NOMO-1 treated with dmso at 0.1 percent for 144 hours (cell line): ENCODE measurements around the gene PARD6B.
A peak's percentile ranks its signal among the peaks of the same experiment; 100 is the strongest.
"Not testable (repeated sequence)": the region's sequence is repeated elsewhere in the genome, so short reads cannot be mapped to it uniquely, and the experiment has no call there.

Experiments
- DNase-seq: peaks from one replicate; lab custom pipeline; 2025; ENCODE audit not compliant: unreplicated experiment; lab: John Stamatoyannopoulos, UW

Gene PARD6B

GRCh38 chr20:50772420-50773185, 41.2 kb downstream of the PARD6B start:
- no peak for DNase-seq

- no peak for DNase-seq
Observed at GRCh38 chr20:50774515-50774914, 43.1 kb downstream of the PARD6B start.

- no peak for DNase-seq
Observed at GRCh38 chr20:50776122-50776817, 44.9 kb downstream of the PARD6B start.

- DNase-seq: no peak
Observed at GRCh38 chr20:50777373-50777772, 46.0 kb downstream of the PARD6B start.

- not testable (repeated sequence) for DNase-seq
Observed at GRCh38 chr20:50778994-50779393, 47.6 kb downstream of the PARD6B start.

GRCh38 chr20:50783390-50783789, 52.0 kb downstream of the PARD6B start:
- DNase-seq: no peak

- no peak for DNase-seq
Observed at GRCh38 chr20:50783903-50784302, 52.5 kb downstream of the PARD6B start.

- peak; percentile 27 for DNase-seq
Observed at GRCh38 chr20:50784464-50784863, 53.1 kb downstream of the PARD6B start.

GRCh38 chr20:50786703-50787102, 55.3 kb downstream of the PARD6B start:
- DNase-seq: no peak

- DNase-seq: no peak
Observed at GRCh38 chr20:50787181-50787580, 55.8 kb downstream of the PARD6B start.

- no peak for DNase-seq
Observed at GRCh38 chr20:50788045-50788991, 56.9 kb downstream of the PARD6B start.

- no peak for DNase-seq
Observed at GRCh38 chr20:50789968-50790650, 58.7 kb downstream of the PARD6B start.

GRCh38 chr20:50790651-50791277, 59.4 kb downstream of the PARD6B start:
- peak; percentile 72 for DNase-seq

GRCh38 chr20:50792708-50793574, 61.6 kb downstream of the PARD6B start:
- DNase-seq: no peak

GRCh38 chr20:50793575-50794016, 62.2 kb downstream of the PARD6B start:
- not testable (repeated sequence) for DNase-seq

GRCh38 chr20:50794181-50794845, 62.9 kb downstream of the PARD6B start:
- DNase-seq: no peak

GRCh38 chr20:50794846-50795634, 63.7 kb downstream of the PARD6B start, which contains the start of gene BCAS4:
Gene BCAS4 (plus strand): TSS chr20:50795061. CDS start chr20:50795084, 23 bp downstream.
- peak; percentile 53 for DNase-seq

GRCh38 chr20:50797142-50797541, 65.8 kb downstream of the PARD6B start:
- no peak for DNase-seq
